Chondrocyte (in vitro differentiated cells): ENCODE results near the gene CPPED1. TPM values are rescaled to one million over a fixed set of nuclear protein-coding genes. Genes with fewer than 3 reads are reported as not detected.
"Not testable (repeated sequence)": the region's sequence is repeated elsewhere in the genome, so short reads cannot be mapped to it uniquely, and the experiment has no call there.

Experiments used
- DNase-seq: peaks from one replicate; pipeline ENCODE4 v3.0.0; 2021; ENCODE audit warnings: mixed read lengths, low spot score
- H3K27ac Mint-ChIP-seq: one replicate; pipeline ENCODE4 v1.8.0; 2021; ENCODE audit warnings: mild to moderate bottlenecking, moderate library complexity, mixed read lengths; ENCODE audit not compliant: unreplicated experiment
- H3K27me3 Mint-ChIP-seq: 2 replicates; pipeline ENCODE4 v1.8.0; 2021; ENCODE audit warnings: low read depth, mixed read lengths
- H3K36me3 Mint-ChIP-seq: 2 replicates; pipeline ENCODE4 v1.8.0; 2021; ENCODE audit warnings: low read depth, mixed read lengths
- H3K4me1 Mint-ChIP-seq: 2 replicates; pipeline ENCODE4 v1.8.0; 2021; ENCODE audit warnings: low read depth, mild to moderate bottlenecking, mixed read lengths
- H3K4me3 Mint-ChIP-seq: one replicate; pipeline ENCODE4 v1.8.0; 2021; ENCODE audit warnings: mild to moderate bottlenecking, moderate library complexity, mixed read lengths; ENCODE audit not compliant: unreplicated experiment
- H3K9me3 Mint-ChIP-seq: 2 replicates; pipeline ENCODE4 v1.8.0; 2021; ENCODE audit warnings: low read depth, mixed read lengths
- total RNA-seq: library from RNA; stranded (reverse); gene quantifications from 3 replicates; pipeline ENCODE4 v1.2.1, GENCODE V29; 2021
- TF ChIP-seq, protein P1 (sequence below): fragments of 200-600 bp; sonication (generic); IDR thresholded peaks from 2 replicates; pipeline ENCODE4 v1.5.0; 2021; ENCODE audit warnings: antibody characterized with exemption, mild to moderate bottlenecking, moderate library complexity

Gene CPPED1
- total RNA-seq, 1 donor from 2014 or later = 18.1 TPM

DNA sequence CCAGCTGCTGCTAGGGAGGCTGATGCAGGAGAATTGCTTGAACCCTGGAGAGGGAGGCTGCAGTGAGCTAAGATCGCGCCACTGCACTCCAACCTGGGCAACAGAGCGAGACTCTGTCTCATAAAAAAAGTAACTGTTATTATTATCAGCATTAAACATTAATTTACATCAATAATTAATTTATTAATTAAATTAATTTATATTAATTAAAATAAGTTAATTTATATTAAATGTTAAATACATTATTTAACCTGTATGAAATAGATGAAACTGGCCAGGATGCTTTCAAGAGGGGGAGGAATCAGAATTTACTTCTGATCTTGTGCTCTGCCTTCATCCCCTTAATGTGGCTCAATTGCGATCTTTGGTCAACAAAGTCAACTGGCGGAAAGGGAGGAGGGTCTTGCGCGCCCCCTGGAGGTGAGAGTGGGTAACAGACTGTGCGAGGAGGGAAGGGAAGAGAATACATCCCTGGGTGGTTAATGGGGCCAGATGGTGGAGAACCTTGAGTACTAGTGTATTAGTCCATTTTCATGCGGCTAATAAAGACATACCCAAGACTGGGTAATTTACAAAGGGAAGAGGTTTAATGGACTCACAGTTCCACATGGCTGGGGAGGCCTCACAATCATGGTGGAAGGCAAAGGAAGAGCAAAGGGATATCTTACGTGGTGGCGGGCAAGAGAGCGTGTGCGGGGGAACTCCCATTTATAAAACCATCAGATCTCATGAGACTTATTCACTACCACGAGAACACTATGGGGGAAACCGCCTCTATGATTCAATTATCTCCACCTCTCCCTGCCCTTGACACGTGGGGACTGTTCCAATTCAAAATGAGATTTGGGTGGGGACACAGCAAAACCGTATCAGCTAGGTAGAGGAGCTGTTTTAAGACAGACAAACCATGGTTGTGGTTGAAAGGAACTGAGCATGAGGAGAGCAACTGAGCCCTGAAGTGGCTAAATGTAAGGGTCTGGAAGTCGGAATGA lies 15.7 kb upstream of the CPPED1 start:
- H3K4me1 Mint-ChIP-seq = no peaks in the 10 kb centered on the region
- TF ChIP-seq, protein P1, sequence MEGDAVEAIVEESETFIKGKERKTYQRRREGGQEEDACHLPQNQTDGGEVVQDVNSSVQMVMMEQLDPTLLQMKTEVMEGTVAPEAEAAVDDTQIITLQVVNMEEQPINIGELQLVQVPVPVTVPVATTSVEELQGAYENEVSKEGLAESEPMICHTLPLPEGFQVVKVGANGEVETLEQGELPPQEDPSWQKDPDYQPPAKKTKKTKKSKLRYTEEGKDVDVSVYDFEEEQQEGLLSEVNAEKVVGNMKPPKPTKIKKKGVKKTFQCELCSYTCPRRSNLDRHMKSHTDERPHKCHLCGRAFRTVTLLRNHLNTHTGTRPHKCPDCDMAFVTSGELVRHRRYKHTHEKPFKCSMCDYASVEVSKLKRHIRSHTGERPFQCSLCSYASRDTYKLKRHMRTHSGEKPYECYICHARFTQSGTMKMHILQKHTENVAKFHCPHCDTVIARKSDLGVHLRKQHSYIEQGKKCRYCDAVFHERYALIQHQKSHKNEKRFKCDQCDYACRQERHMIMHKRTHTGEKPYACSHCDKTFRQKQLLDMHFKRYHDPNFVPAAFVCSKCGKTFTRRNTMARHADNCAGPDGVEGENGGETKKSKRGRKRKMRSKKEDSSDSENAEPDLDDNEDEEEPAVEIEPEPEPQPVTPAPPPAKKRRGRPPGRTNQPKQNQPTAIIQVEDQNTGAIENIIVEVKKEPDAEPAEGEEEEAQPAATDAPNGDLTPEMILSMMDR = peak; percentile 89
- H3K27me3 Mint-ChIP-seq = peaks cover 28% of the 10 kb centered on the region
- no peaks in the 10 kb centered on the region for H3K36me3 Mint-ChIP-seq
- H3K4me3 Mint-ChIP-seq = no peak overlapping the region
- no peak for DNase-seq
- no peaks in the 10 kb centered on the region for H3K9me3 Mint-ChIP-seq
- H3K27ac Mint-ChIP-seq = no peak overlapping the region

DNA sequence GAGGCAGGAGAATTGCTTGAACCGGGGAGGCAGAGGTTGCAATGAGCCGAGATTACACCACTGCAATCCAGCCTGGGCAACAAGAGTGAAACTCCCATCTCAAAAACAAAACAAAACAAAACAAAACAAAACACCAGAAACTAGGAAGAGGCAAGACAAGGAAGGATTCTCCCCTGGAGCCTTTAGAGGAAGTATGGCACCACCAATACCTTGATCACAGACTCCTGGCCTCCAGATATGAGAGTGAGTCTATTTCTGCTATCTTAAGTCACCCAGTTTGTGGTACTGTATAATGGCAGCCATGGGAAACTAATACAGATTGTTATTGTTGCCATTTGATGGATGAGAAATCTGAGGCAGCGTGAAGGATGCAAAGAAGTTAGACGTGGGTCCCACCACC lies 14.6 kb upstream of the CPPED1 start:
- TF ChIP-seq, protein P1 = no peak
- no peaks in the 10 kb centered on the region for H3K36me3 Mint-ChIP-seq
- no peak overlapping the region for H3K27ac Mint-ChIP-seq
- peaks cover 26% of the 10 kb centered on the region for H3K27me3 Mint-ChIP-seq
- DNase-seq = no peak
- no peak overlapping the region for H3K4me3 Mint-ChIP-seq
- no peaks in the 10 kb centered on the region for H3K9me3 Mint-ChIP-seq
- H3K4me1 Mint-ChIP-seq = no peaks in the 10 kb centered on the region

DNA sequence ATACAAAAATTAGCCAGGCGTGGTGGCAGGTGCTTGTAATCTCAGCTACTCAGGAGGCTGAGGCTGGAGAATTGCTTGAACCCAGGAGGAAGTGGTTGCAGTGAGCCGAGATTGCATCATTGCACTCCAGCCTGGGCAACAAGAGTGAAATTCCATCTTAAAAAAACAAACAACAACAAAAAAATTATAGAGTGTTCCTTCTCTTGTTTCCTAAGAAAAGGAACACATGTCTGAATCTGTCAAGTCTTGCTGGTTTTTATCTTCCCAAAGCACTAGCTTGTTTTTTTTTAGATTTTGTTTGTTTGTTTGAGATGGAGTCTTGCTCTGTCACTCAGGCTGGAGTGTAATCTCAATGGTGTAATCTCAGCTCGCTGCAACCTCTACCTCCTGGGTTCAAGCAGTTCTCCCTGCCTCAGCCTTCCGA lies 13.1 kb upstream of the CPPED1 start:
- peaks cover 13% of the 10 kb centered on the region for H3K27me3 Mint-ChIP-seq
- H3K9me3 Mint-ChIP-seq, H3K27ac Mint-ChIP-seq, DNase-seq, H3K4me3 Mint-ChIP-seq, H3K4me1 Mint-ChIP-seq, H3K36me3 Mint-ChIP-seq: not testable (repeated sequence)

DNA sequence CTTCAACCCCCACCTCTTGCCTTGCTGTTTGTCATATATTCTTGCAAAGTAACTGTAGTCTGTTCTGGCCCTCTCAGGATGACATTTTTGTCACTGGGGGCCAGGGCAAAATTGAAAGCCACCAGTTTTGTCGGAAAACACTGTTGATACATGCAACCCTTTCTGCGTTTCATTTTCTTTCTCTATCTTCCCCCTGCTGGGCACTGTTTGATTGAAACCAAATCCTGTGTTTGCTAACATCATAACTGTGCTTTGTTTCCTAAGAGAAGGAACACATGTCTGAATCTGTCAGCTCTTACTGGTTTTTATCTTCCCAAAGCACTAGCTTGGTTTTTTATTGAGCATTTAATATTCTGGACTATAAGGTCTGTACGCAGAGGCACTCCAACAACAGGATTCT lies 11.7 kb upstream of the CPPED1 start:
- TF ChIP-seq, protein P1 = peak; percentile 58
- peaks cover 3% of the 10 kb centered on the region for H3K9me3 Mint-ChIP-seq
- no peak for DNase-seq
- no peak overlapping the region for H3K27ac Mint-ChIP-seq
- no peaks in the 10 kb centered on the region for H3K36me3 Mint-ChIP-seq
- H3K27me3 Mint-ChIP-seq = peaks cover 6% of the 10 kb centered on the region
- H3K4me1 Mint-ChIP-seq = no peaks in the 10 kb centered on the region
- no peak overlapping the region for H3K4me3 Mint-ChIP-seq

DNA sequence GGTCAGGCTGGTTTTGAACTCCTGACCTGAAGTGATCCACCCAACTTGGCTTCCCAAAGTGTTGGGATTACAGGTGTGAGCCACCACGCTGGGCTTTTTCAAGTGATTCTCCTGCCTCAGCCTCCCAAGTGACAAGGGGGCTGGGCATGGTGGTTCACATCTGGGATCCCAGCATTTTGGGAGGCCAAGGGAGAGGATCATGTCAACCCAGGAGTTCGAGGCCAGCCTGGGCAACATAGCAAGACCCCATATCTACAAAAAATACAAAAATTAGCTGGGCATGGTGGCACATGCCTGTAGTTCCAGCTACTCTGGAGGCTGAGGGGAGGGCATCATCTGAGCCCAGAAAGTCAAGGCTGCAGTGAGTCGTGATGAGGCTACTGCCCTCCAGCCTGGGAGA lies 10.0 kb upstream of the CPPED1 start:
- H3K27me3 Mint-ChIP-seq, H3K27ac Mint-ChIP-seq, H3K9me3 Mint-ChIP-seq, H3K36me3 Mint-ChIP-seq, DNase-seq, H3K4me3 Mint-ChIP-seq, H3K4me1 Mint-ChIP-seq: not testable (repeated sequence)

DNA sequence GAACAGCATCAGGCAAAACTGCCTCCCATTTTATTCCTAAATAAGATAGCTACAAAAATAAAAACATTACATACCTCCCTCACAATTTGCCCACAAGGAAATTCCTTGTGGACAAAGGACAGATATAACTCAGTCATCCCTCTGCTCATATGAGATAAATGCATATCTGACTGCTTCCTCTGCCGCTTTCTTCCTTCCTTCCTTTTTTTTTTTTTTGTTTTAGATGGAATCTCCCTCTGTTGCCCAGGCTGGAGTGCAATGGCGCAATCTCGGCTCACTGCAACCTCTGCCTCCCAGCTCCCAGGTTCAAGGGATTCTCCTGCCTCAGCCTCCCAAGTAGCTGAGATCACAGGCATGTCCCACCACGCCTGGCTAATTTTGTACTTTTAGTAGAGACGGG lies 9.6 kb upstream of the CPPED1 start:
- H3K27ac Mint-ChIP-seq, H3K4me1 Mint-ChIP-seq, H3K36me3 Mint-ChIP-seq, H3K27me3 Mint-ChIP-seq, DNase-seq, H3K4me3 Mint-ChIP-seq, H3K9me3 Mint-ChIP-seq: not testable (repeated sequence)
